HG03064 (cell line): Measurements from ENCODE around the gene PLPP7.
"Not testable (repeated sequence)": the region's sequence is repeated elsewhere in the genome, so short reads cannot be mapped to it uniquely, and the experiment has no call there.

Source experiments
- ATAC-seq: cut with Tn5 transposase; IDR thresholded peaks from one replicate; pipeline ENCODE4 v1.9.1; 2021; ENCODE audit warnings: low read depth; ENCODE audit not compliant: unreplicated experiment

Gene PLPP7

GRCh38 chr9:131289301-131290035, at the start of gene PLPP7:
Gene PLPP7, plus strand, starts transcription at chr9:131289723. Its CDS starts 275 bp downstream, at chr9:131289998.
- ATAC-seq, result no peak

- no peak for ATAC-seq
These were observed 49.2 kb upstream of the PLPP7 start for GRCh38 chr9:131240047-131240921.

- ATAC-seq, result not testable (repeated sequence)
These were observed 45.2 kb upstream of the PLPP7 start for GRCh38 chr9:131244331-131244730.

- no peak for ATAC-seq
These were observed 42.9 kb upstream of the PLPP7 start for GRCh38 chr9:131246618-131247017.

GRCh38 chr9:131252120-131252519, 37.4 kb upstream of the PLPP7 start:
- ATAC-seq, result no peak

- ATAC-seq, result no peak
These were observed 35.5 kb upstream of the PLPP7 start for GRCh38 chr9:131253891-131254491.

GRCh38 chr9:131254626-131255025, 34.9 kb upstream of the PLPP7 start:
- no peak for ATAC-seq

- no peak for ATAC-seq
These were observed 33.8 kb upstream of the PLPP7 start for GRCh38 chr9:131255676-131256197.

- no peak for ATAC-seq
These were observed 32.1 kb upstream of the PLPP7 start for GRCh38 chr9:131257266-131258025.

- ATAC-seq, result no peak
These were observed 31.3 kb upstream of the PLPP7 start for GRCh38 chr9:131258186-131258585.

- ATAC-seq, result no peak
These were observed 30.7 kb upstream of the PLPP7 start for GRCh38 chr9:131258698-131259431.

GRCh38 chr9:131259432-131259898, 30.1 kb upstream of the PLPP7 start:
- ATAC-seq, result no peak

GRCh38 chr9:131259916-131260597, 29.5 kb upstream of the PLPP7 start:
- ATAC-seq, result no peak

- no peak for ATAC-seq
These were observed 28.6 kb upstream of the PLPP7 start for GRCh38 chr9:131260751-131261452.

GRCh38 chr9:131262327-131263032, 27.0 kb upstream of the PLPP7 start:
- no peak for ATAC-seq

GRCh38 chr9:131263033-131263343, 26.5 kb upstream of the PLPP7 start:
- ATAC-seq, result not testable (repeated sequence)

- ATAC-seq, result no peak
These were observed 25.8 kb upstream of the PLPP7 start for GRCh38 chr9:131263701-131264100.

GRCh38 chr9:131264231-131264630, 25.3 kb upstream of the PLPP7 start:
- no peak for ATAC-seq
